K562 (cell line): ENCODE data around the gene CPTP. TPM values are rescaled to one million over a fixed set of nuclear protein-coding genes. Genes with fewer than 3 reads are reported as not detected.
A peak's percentile ranks its signal among the peaks of the same experiment; 100 is the strongest.

Experiments
- E2F6 ChIP-seq, 2 experiments: IDR thresholded peaks; 2 replicates each; pipeline ENCODE4 v1.6.1; 2011; ENCODE audit warnings: borderline replicate concordance in 1 of 2, control low read depth in 1 of 2, low read depth in 1 of 2, low read length in 1 of 2, mild to moderate bottlenecking in 1 of 2, mixed read lengths in 1 of 2, moderate library complexity in 1 of 2; ENCODE audit not compliant: insufficient read depth in 1 of 2, insufficient read length in 1 of 2, poor library complexity in 1 of 2, severe bottlenecking in 1 of 2; ENCODE audit errors: extremely low read depth in 1 of 2
- FOXA3 ChIP-seq, 2 experiments: fragments of 450-650 bp in 1 of 2; sonication (generic) in 1 of 2; formaldehyde crosslinking; IDR thresholded peaks in 1 of 2; conservative IDR thresholded peaks in 1 of 2; 2 replicates each; pipeline versions ENCODE4 v1.4.0 to v1.8.0; 2020 to 2022; ENCODE audit warnings: mild to moderate bottlenecking in 2 of 2, missing genetic modification reagents in 1 of 2
- FOXP1 ChIP-seq: sonication (generic); formaldehyde crosslinking; IDR thresholded peaks from 2 replicates; pipeline ENCODE4 v1.8.0; 2022; ENCODE audit warnings: mild to moderate bottlenecking, missing genetic modification reagents
- L3MBTL2 ChIP-seq: fragments of 450-650 bp; IDR thresholded peaks from 2 replicates; pipeline ENCODE4 v1.6.1; 2016; ENCODE audit warnings: mild to moderate bottlenecking, moderate library complexity
- NRF1 ChIP-seq, 2 experiments: fragments of 450-650 bp; IDR thresholded peaks in 1 of 2; conservative IDR thresholded peaks in 1 of 2; 2 replicates each; pipeline ENCODE4 v1.6.1; 2014; ENCODE audit warnings: mild to moderate bottlenecking in 2 of 2
- SAFB ChIP-seq: fragments of 200-400 bp; formaldehyde crosslinking; IDR thresholded peaks from 2 replicates; pipeline ENCODE4 v1.6.1; 2017; ENCODE audit warnings: low read depth, low read length, borderline replicate concordance
- SP1 ChIP-seq: sonication (generic); formaldehyde crosslinking; IDR thresholded peaks from 2 replicates; pipeline ENCODE4 v1.8.1; 2022; ENCODE audit warnings: mild to moderate bottlenecking, missing genetic modification reagents
- TBP ChIP-seq: optimal IDR thresholded peaks from 2 replicates; pipeline ENCODE3; 2011; ENCODE audit warnings: low read depth, low read length, improper control_type of control experiment
- THAP12 ChIP-seq: fragments of 250-450 bp; sonication (Bioruptor Pico); IDR thresholded peaks from 2 replicates; pipeline ENCODE4 v1.9.0; 2021; ENCODE audit warnings: mild to moderate bottlenecking, inconsistent platforms
- VEZF1 ChIP-seq: fragments of 200-800 bp; sonication (Bioruptor generic); IDR thresholded peaks from 2 replicates; pipeline ENCODE4 v1.6.1; 2017; ENCODE audit warnings: missing genetic modification characterization, missing compliant biosample characterization
- YBX1 ChIP-seq: fragments of 450-650 bp; IDR thresholded peaks from 2 replicates; pipeline ENCODE4 v1.7.1; 2016; ENCODE audit warnings: mild to moderate bottlenecking
- ZBTB17 ChIP-seq: fragments of 450-650 bp; formaldehyde crosslinking; IDR thresholded peaks from 2 replicates; pipeline ENCODE4 v1.4.0; 2020; ENCODE audit warnings: mild to moderate bottlenecking
- ZBTB7A ChIP-seq: IDR thresholded peaks from 2 replicates; pipeline ENCODE4 v1.6.1; 2011; ENCODE audit warnings: low read depth, mild to moderate bottlenecking, low read length, moderate library complexity, borderline replicate concordance; ENCODE audit not compliant: control insufficient read depth
- polyA plus RNA-seq, 8 experiments: library from polyadenylated mRNA; depleted of rRNA in 4 of 8; stranded (reverse) in 5 of 8; unstranded in 3 of 8; fragments of >200 nt; fragmentation: Nextera tagmentation in 2 of 8; fragmentation: Illumina TruSeq in 1 of 8; extraction: Ambion mirVana in 2 of 8; extraction: Trizol in 1 of 8; gene quantifications; 2 replicates each; pipeline versions ENCODE4 v1.2.1 to v1.2.3, GENCODE V29; 2011 to 2014; ENCODE audit warnings: inconsistent platforms in 1 of 8, missing spikeins in 1 of 8
- total RNA-seq, 7 experiments: library from RNA; depleted of rRNA in 6 of 7; stranded (reverse); fragments of >200 nt in 6 of 7; fragmentation: Illumina TruSeq in 2 of 7; extraction: Trizol in 2 of 7; gene quantifications; 2 replicates each; pipeline versions ENCODE4 v1.2.1 to v1.2.3, GENCODE V29; 2011 to 2021; ENCODE audit warnings: low replicate concordance in 1 of 7

The CPTP gene
- total and polyA plus RNA-seq, 9 of the 15 experiments (the other 6 are each of a cell fraction or from before 2014, with no cell fraction given), result 0.11 to 25.8 (median 3.5) TPM

- TF ChIP-seq VEZF1 (CRISPR knock-in tag), result peak; percentile 48; the same call in 1 of the 2 replicates
- TF ChIP-seq SP1, result peak; percentile 95
- TF ChIP-seq THAP12, result peak; percentile 49; the same call in 1 of the 2 replicates
- peak; percentile 57; the same call in 1 of the 2 replicates for TF ChIP-seq SAFB
- TF ChIP-seq ZBTB7A, result peak; percentile 41; the same call in 1 of the 2 replicates
- peak; percentile 23; the same call in 1 of the 2 replicates for TF ChIP-seq ZBTB17 (CRISPR knock-in tag)
- TF ChIP-seq NRF1 (conservative IDR thresholded peaks at IDR 0.05 in 1 of 2, IDR thresholded peaks at IDR 0.05 in 1 of 2), result peak; percentile 39 to 51; a peak in 3 of 4 replicates
- TF ChIP-seq E2F6 (IDR thresholded peaks at IDR 0.05; ENCODE audit: borderline replicate concordance in 1 of 2, extremely low read depth in 1 of 2, insufficient read depth in 1 of 2, insufficient read length in 1 of 2, low read depth in 1 of 2, low read length in 1 of 2, poor library complexity in 1 of 2, severe bottlenecking in 1 of 2), result peak; percentile 74 to 91
- TF ChIP-seq FOXA3 (CRISPR knock-in tag; conservative IDR thresholded peaks at IDR 0.05 in 1 of 2, IDR thresholded peaks at IDR 0.05 in 1 of 2), result 0 out of 4 replicates have a peak, but pooled peaks of 1 of the 2 experiments have one; percentile 27
- peak; percentile 25 for TF ChIP-seq TBP
- peak; percentile 89 for TF ChIP-seq L3MBTL2
- TF ChIP-seq FOXP1 (CRISPR knock-in tag), result 0 out of 2 replicates have a peak, but pooled peaks have one; percentile 16
- TF ChIP-seq YBX1, result no peak
Measured at GRCh38 chr1:1293263-1294249, 31.0 kb upstream of the CPTP start (continued).
